Measurements from ENCODE around the gene PTCHD1. TPM values are rescaled to one million over a fixed set of nuclear protein-coding genes. Genes with fewer than 3 reads are reported as not detected.

PTCHD1 gene
- total and polyA plus RNA-seq, 4 donors, result under 0.01 to 0.02 (median under 0.01) TPM; not detected in 1

GRCh38 chrX:23332101-23332887 is 2.4 kb upstream of the PTCHD1 start:
- Histone ChIP-seq H3K4me3 (ENCODE audit: low read depth in 1 of 3, low read length in 3 of 3) (no peak overlapping the region), H3K9me3 (ENCODE audit: control insufficient read depth in 4 of 4, low read length in 3 of 4) (no peaks in the 10 kb centered on the region), H3K36me3 (ENCODE audit: control insufficient read depth in 4 of 4, insufficient read depth in 3 of 4, low read depth in 1 of 4, low read length in 3 of 4) (no peaks in the 10 kb centered on the region), H3K4me1 (ENCODE audit: control insufficient read depth in 4 of 4, insufficient read depth in 4 of 4, low read length in 3 of 4) (peaks cover 2 to 21% (median 14%) of the 10 kb centered on the region in 4 donors), H3K27me3 (ENCODE audit: control insufficient read depth in 4 of 4, insufficient read depth in 4 of 4, low read length in 3 of 4) (peaks cover 0 to 7% (median 0%) of the 10 kb centered on the region in 4 donors), H3K27ac (ENCODE audit: low read depth in 1 of 2, low read length in 2 of 2) (no peak overlapping the region), H3K9ac (ENCODE audit: low read depth in 1 of 2, low read length in 2 of 2) (no peak overlapping the region)
- 2% methylated on average over 42 of the region's 42 CpGs for WGBS
- no peak for DNase-seq (ENCODE audit: low spot score)
- TF ChIP-seq ATF3 (IDR thresholded peaks at IDR 0.05), result no peak
- TF ChIP-seq NR2F2 (IDR thresholded peaks at IDR 0.05), result no peak
- TF ChIP-seq JUND (IDR thresholded peaks at IDR 0.05), result no peak
- no peak for TF ChIP-seq RAD21 (IDR thresholded peaks at IDR 0.05)
- TF ChIP-seq HNF4A (conservative IDR thresholded peaks at IDR 0.05), result no peak
- no peak for TF ChIP-seq YY1 (IDR thresholded peaks at IDR 0.05)
- TF ChIP-seq CTCF (IDR thresholded peaks at IDR 0.05; ENCODE audit: low read depth, low read length, missing input control), result no peak
- no peak for TF ChIP-seq TAF1 (conservative IDR thresholded peaks at IDR 0.05)
- TF ChIP-seq MAX (IDR thresholded peaks at IDR 0.05), result no peak
- TF ChIP-seq HNF4G (IDR thresholded peaks at IDR 0.05), result no peak
- no peak for TF ChIP-seq ZBTB33 (IDR thresholded peaks at IDR 0.05)
- TF ChIP-seq EGR1 (IDR thresholded peaks at IDR 0.05; ENCODE audit: low read depth in 2 of 2), result no peak
- no peak for TF ChIP-seq FOXA1 (IDR thresholded peaks at IDR 0.05)
- no peak for TF ChIP-seq GABPA (IDR thresholded peaks at IDR 0.05 in 1 of 2, conservative IDR thresholded peaks at IDR 0.05 in 1 of 2)
- TF ChIP-seq FOXA2 (IDR thresholded peaks at IDR 0.05), result no peak
- no peak for TF ChIP-seq SP1 (IDR thresholded peaks at IDR 0.05)
- no peak for TF ChIP-seq RXRA (IDR thresholded peaks at IDR 0.05)
- no peak for TF ChIP-seq REST (IDR thresholded peaks at IDR 0.05)
